Stomach (tissue), 4 donors: Measurements from ENCODE around the gene ITPA.

Source experiments
- EP300 ChIP-seq: sonication (generic); formaldehyde crosslinking; IDR thresholded peaks from one replicate; pipeline ENCODE4 v1.6.1; 2017; ENCODE audit warnings: antibody characterized with exemption
- POLR2A ChIP-seq, 4 donors: fragments of 450-650 bp; IDR thresholded peaks; one replicate each; pipeline ENCODE4 v1.6.1; 2016; ENCODE audit warnings: antibody characterized with exemption in 4 of 4, control low read depth in 2 of 4, mild to moderate bottlenecking in 1 of 4, moderate library complexity in 1 of 4
- POLR2AphosphoS5 ChIP-seq, 3 donors: sonication (generic); formaldehyde crosslinking; IDR thresholded peaks; one replicate each; pipeline ENCODE4 v1.6.1; 2016; ENCODE audit warnings: antibody characterized with exemption in 3 of 3
- TF ChIP-seq, protein P1 (sequence below), 7 experiments: fragments of 450-650 bp in 4 of 7; fragments of 200-600 bp in 3 of 7; sonication (generic) in 3 of 7; IDR thresholded peaks; one replicate each; pipeline ENCODE4 v1.5.1; 2016 to 2019; ENCODE audit warnings: antibody characterized with exemption in 7 of 7, control low read depth in 2 of 7, mild to moderate bottlenecking in 1 of 7

DNA sequence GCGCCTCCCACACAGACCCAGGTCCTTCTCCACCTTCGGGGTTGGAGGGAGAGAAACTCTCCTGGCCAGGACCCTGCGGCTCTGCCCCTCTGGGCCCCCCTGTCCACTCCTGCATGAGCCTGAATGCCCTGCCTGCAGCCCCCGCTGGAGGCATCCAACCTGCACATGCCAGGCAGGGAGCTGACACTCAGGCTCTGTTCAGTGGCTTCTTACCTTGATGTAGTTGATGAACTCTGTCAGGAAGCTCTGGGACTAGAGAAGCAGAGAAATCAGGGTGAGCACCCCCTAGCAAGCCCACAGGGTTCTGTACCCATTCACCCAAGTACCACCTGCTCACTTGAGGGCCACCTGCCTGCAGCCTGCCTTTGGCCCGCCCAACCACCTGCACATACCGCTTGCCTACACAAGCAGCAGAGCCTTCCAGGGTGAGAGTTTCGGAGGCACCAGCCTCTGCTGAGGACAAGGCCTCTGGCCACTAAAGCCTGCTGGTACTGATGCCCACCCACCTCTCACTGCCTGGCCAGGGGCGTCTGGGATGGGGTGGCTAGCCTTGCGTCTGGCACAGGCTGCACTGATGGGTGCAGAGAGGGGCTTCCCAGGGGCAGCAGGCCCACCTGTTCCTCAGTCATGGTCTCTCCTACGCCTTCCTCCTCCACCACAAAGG is 14.5 kb upstream of the ITPA start:
- no peak for TF ChIP-seq POLR2AphosphoS5 (IDR thresholded peaks at IDR 0.05)
- no peak for TF ChIP-seq EP300
- TF ChIP-seq, protein P1, sequence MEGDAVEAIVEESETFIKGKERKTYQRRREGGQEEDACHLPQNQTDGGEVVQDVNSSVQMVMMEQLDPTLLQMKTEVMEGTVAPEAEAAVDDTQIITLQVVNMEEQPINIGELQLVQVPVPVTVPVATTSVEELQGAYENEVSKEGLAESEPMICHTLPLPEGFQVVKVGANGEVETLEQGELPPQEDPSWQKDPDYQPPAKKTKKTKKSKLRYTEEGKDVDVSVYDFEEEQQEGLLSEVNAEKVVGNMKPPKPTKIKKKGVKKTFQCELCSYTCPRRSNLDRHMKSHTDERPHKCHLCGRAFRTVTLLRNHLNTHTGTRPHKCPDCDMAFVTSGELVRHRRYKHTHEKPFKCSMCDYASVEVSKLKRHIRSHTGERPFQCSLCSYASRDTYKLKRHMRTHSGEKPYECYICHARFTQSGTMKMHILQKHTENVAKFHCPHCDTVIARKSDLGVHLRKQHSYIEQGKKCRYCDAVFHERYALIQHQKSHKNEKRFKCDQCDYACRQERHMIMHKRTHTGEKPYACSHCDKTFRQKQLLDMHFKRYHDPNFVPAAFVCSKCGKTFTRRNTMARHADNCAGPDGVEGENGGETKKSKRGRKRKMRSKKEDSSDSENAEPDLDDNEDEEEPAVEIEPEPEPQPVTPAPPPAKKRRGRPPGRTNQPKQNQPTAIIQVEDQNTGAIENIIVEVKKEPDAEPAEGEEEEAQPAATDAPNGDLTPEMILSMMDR (IDR thresholded peaks at IDR 0.05): no peak
- no peak for TF ChIP-seq POLR2A (IDR thresholded peaks at IDR 0.05)
